Activated CD4-positive, alpha-beta T cell treated with anti-CD3 and anti-CD28 coated beads, Interleukin-2, amount 50 U/mL, for 4 hours (primary cell): Measurements from ENCODE around the gene ADAMTSL2.
"Not testable (repeated sequence)": the region's sequence is repeated elsewhere in the genome, so short reads cannot be mapped to it uniquely, and the experiment has no call there.

Experiments
- DNase-seq, 2 experiments: peaks; one replicate each; pipeline ENCODE4 v3.0.0-alpha.2; 2020

The ADAMTSL2 gene

DNA sequence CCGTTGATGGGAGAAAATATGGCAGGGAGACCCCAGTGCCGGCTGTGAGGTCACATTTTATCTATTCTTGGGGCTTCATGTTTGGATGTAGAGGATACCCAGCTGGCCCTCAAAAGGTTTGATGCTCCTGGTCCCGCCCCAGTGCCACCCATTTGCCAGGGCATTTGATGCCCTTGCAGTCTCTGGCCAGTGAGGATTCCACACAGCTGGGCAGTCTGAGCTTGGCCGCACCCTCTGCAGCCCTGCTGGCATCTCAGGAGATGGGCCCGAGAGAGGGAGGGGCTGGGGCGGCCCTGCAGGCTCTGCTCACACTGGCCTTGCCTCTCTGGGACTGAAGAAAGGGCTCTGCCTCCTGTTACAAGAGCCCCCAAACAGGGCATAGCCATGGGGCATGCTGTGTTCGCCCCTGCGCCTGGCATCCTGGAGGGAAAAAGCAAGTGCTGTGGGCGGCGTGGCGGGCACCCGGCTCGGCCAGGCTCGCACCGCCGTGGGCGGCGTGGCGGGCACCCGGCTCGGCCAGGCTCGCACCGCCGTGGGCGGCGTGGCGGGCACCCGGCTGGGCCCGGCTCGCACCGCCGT, 27.6 kb downstream of the ADAMTSL2 start:
- DNase-seq = no peak

DNA sequence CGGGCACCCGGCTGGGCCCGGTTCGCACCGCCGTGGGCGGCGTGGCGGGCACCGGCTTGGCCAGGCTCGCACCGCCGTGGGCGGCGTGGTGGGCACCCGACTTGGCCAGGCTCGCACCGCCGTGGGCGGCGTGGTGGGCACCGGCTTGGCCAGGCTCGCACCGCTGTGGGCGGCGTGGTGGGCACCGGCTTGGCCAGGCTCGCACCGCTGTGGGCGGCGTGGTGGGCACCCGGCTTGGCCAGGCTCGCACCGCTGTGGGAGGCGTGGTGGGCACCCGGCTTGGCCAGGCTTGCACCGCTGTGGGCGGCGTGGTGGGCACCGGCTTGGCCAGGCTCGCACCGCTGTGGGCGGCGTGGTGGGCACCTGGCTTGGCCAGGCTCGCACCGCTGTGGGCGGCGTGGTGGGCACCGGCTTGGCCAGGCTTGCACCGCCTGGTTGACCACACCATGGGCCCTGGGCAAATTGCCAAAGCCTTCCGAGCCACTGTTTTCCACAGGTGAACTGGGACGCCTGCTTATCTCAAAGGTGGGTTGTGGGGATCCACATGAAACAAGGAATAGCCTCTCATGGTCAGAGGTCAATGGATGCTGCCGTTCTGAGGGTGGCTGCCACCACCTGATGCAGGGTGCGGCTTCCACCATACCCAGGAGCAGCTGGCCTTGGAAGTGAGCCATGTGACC, 28.2 kb downstream of the ADAMTSL2 start:
- DNase-seq = no peak

- no peak for DNase-seq
Measured at GRCh38 chr9:133563291-133563796, 28.8 kb downstream of the ADAMTSL2 start.

DNA sequence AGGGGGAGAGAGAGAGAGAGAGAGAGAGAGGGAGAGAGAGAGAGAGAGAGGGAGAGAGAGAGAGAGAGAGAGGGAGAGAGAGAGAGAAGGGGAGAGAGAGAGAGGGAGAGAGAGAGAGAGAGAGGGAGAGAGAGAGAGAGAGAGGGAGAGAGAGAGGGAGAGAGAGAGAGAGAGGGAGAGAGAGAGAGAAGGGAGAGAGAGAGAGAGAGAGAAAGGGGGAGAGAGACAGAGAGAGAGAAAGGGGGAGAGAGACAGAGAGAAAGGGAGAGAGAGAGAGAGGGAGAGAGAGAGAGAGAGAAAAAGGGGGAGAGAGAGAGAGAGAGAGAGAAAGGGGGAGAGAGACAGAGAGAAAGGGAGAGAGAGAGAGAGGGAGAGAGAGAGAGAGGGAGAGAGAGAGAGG, 29.3 kb downstream of the ADAMTSL2 start:
- DNase-seq = not testable (repeated sequence)

DNA sequence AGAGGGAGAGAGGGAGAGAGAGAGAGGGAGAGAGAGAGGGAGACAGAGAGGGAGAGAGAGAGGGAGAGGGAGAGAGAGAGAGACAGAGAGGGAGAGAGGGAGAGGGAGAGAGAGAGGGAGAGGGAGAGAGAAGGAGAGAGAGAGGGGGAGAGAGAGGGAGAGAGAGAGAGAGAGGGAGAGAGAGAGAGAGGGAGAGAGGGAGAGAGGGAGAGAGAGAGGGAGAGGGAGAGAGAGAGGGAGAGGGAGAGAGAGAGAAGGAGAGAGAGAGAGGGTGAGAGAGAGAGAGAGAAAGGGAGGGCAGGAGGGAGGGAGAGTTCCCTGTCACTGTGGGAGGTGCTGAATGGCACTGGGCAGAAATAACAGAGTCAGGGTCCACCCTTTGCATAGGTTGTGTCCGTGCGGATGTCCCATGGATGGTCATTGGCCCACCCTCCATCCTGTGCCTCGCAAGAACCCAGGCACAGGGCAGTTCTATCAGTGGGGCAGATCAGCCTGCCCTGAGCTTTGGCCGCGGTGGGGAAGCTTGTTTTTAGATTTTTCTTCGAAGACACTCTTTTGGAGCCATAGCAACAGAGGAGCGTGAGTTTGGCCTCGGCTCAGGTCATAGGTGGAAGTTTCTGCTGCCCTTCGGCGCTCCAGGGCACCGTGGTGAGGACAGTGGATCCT, 30.1 kb downstream of the ADAMTSL2 start:
- no peak for DNase-seq

DNA sequence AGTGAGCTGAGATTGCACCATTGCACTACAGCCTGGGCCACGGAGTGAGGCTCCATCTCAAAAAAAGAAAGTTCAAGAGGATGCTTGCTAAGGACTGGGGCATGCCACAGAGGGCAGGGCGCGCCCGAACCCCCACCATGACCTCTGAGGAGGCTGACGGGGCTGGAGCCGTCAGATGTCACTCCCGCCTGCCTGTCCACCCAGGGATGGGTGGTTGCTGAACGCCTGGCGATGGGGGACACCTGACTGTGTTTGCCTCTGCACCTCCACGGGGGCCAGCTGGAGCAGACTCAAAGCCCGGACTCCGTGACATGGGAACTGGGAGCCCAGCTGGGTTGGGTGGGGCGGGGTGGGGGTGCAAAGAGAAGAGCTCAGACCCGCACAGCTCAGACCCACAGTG, 31.9 kb downstream of the ADAMTSL2 start:
- no peak for DNase-seq

- no peak for DNase-seq
Measured at GRCh38 chr9:133566817-133567216, 32.3 kb downstream of the ADAMTSL2 start.

- no peak for DNase-seq
Measured at GRCh38 chr9:133568186-133568585, 33.7 kb downstream of the ADAMTSL2 start.

DNA sequence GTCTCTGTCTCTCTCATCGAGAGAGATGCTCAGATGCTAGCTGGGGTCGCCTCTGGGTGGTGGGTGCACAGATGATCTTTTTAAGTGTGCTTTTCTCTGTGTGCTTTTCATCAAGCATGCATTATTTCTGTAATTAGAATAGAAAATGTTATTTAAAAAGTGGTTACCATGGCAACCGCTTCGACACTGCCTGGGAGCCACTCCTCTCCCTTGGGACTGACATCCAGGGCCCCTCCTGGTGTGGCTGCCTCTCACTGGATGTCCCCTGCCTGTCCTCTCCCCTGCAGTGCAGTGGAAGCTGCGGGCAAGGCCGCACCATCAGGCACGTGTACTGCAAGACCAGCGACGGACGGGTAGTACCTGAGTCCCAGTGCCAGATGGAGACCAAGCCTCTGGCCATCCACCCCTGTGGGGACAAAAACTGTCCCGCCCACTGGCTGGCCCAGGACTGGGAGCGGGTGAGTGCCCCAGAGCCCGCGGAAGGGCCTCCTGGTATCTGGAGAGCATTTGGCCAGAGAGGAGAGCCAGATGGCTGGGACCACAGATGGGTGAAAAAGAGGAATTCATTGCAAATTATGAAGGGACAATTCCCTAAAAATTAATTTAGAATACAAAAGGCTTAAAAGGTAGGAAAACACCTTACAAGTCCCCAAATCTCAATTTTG, 34.7 kb downstream of the ADAMTSL2 start:
- no peak for DNase-seq

DNA sequence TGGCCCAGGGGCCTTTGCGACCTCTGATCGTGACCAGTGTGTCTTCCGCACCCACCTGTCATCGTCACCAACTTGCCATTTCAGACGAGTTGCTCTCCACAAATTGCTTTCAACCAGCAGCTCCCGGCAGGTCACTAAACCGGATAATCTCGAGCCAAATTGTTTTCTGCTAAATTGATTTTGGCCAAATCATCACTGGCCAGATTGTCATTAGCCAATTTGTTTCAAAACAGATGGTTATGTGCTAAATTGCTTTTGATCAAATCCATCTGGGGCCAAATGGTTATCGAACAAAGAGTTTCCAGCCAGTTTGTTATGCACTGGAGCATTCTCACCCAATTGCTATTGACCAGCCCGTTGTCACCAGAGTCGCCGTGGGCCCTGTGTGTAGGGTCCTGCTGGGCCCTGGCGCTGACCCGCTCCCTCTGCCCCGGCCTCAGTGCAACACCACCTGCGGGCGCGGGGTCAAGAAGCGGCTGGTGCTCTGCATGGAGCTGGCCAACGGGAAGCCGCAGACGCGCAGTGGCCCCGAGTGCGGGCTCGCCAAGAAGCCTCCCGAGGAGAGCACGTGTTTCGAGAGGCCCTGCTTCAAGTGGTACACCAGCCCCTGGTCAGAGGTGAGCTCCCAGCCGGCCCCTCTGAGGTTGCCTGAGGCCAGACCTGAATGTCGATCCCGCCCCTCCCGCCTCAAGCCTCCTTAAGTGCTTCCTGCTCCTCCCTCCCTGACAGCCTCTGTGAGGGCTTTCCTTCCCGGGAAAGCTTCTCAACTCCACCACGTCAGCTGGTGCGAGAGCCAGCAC, 35.6 kb downstream of the ADAMTSL2 start:
- no peak for DNase-seq

DNA sequence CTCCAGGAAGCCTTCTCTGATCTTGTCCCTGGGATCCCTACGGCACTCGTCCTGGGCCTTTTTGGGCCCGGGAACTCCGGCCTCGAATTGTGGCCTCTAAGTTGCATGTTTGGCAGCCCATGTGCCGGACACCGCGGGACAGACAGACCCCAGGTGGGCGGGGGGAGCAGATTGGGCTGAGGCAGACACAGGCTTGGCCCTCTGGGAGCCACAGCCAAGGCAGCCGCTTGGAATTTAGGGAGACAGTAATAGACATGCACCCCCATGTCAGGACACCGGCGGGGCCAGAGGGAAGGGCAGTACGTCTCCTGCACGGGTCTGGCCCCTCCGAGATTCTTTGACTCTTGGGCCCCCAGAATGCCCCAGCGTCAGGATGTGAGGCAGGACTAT, 36.2 kb downstream of the ADAMTSL2 start:
- no peak for DNase-seq

DNA sequence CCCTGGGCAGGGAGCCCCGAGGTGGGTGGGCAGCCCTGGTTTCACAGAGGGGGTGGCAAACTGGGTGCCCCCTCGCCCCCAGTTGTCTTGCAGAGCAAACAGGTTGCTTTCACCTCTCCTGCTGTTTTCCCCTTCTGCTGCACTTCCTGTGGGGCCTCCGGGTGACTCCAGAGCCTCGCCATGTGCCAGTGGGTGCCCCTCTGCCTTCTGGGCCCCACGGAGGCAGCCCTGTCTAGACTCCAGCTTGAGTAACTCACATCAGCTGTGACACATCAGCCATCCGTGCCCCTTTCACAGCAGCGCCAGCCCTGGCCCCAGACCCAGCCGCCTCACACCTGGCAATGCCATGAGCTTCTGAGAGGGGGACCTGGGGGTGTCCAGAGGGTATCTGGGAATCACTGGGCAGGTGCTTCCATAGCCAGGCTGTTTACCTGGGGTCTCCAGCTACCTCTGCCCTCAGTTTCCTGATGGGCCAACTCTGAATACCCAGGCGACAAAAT, 36.9 kb downstream of the ADAMTSL2 start:
- DNase-seq = no peak

DNA sequence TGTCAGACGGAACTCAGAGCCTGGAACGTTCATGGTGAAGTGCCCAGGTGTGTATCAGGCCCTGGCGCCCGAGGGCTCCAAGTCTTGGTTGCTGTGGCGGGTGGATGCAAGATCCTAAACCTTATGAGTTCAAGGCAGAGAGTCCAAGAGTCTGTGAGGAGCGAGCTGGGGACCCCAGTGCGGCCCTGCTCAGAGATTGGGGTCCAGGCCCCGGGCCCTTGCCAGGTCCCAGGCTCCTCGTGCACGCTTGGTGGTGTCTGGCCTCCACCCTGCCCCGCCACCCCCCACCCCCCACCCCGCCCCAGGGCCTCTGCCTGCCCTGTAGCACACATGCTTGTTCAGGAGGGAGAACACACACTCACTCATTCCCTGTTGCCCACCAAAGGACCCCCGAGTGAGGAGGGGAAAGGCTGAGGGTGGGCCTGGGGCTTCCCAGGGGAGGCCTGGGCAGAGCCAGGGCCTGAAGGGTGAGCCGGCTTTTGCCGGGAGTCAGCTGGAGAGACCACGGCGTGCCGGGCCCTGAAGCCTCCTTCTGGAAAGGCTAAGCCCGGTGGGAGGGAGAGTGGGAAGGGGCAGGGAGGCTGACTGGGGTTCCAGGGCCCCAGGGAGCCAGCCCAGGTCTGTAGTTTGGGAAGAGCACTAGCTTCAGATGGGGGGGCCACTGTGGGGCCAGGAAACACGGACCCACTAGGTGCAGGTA, 37.5 kb downstream of the ADAMTSL2 start:
- DNase-seq = no peak

DNA sequence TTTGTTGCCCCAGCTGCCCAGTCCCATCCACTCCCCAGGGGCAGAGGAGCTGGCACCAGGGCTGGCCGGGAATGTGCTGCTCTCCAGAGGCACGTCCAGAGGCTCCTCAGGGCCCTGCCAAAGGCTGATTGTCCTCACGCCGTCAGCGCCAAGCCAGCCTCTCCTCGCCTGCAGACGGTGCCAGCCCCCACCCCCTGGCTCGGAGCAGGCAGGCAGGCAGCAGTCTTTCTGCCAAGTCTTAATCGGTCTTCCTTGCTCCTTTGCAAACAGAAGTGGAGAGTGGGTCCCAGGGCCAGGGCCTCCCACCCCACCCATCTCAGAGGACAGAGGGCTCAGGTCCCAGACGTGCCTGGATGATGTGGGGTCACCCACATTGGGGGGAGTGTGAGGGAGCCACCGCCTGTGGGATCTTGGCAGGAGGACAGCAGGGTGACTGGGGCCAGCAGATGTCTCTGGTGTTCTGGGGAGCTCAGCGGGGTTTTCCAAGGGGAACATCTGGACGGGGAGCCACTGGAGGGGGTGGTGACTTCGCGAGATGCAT, 38.4 kb downstream of the ADAMTSL2 start:
- DNase-seq = no peak

GRCh38 chr9:133573791-133574515, 39.4 kb downstream of the ADAMTSL2 start:
- DNase-seq = no peak

DNA sequence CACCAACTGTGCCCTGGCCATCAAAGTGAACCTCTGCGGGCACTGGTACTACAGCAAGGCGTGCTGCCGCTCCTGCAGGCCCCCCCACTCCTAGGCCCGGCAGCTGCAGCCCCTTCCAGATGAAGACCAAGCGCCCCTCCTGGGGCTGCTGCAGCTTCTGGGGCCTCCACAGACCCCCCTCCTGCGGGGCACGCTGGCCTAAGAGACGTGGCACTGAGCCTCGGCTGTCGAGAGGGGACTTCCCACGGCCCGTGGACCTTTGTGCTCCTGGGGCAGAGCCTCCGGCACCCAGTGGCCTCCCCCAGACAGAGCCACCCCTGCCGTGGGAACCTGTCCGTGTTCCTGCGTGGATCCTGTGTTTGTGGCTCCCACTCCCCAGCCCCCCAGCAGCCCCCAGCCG, 40.3 kb downstream of the ADAMTSL2 start:
- DNase-seq = no peak

DNA sequence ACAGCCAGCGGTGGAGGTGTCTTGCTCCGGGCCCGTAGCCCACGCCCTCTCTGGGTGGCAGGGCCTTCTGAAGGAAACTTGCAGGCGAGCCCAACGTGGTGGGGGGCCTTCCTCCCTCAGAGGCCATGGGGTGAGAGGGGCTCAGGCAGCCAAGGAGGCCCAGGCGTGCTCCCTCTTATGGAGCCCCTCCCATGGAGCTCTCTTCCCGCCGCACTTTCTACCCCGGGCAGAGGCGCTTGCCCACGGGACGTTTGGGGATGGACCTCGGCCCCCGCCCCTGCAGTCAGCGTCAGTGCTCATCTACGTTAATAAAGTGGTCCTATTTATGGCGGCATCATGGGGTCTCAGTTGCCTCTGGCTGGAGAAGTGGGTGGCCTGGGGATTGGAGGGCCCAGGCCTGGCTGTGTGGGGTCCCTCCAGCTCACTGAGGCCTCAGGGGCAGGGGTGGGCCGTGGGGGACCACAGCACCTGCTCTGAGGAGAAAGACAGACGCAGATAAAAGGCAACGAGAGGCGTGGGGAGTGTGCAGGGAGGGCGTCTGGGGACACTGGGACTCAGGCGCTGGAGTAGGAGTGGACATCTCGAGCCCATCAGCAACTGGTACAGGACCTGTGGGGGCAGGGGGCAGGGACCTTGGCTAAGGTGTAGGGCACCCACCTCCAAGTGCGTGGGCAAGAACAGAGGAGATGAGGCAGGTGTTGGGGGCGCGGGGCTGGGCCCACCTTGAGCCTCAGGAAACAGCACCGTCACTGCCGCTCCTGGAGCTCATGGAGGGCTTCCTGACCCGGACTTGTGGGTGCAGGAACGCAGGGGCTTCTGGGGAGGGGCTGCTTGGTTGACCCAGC, 40.9 kb downstream of the ADAMTSL2 start:
- DNase-seq = no peak

DNA sequence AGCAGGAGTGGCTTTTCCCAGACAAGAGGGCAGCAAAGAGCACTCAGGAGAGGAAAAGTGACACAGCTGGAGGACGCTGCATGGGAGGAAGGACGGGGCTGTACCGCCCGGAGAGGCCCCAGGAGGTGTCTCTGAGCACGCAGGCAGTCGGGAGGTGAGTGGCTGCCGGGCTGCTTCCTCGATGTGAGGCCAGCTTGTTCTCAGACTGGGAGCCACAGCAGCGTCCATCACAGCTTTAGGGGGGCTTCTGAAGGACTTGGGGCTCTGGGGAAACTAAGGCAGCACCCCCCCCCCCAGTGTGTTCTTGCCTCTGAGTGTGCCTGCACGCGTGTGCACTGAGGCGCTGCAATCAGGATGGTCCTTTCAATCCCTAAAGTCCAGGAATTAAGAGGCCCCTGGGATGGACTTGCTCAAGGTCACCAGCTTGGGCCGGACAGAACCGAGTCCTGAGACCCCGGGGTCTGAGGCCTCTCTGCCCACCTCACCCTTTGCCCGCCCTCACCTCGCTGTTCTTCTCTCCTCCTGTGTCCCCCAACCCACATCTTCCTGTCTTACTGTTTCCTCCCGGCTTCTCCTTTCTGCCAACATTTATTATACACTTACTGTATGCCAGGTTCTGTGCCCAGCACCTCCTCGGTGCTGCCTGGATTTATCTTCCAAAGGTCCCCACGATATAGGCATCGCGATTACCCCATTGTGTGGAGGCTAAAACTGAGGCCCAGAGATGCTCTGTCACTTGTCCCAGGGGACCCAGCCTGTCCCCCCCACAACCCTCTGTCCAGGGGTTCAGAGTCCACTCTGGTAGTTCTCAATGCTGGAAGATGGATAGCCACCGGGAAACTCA, 41.7 kb downstream of the ADAMTSL2 start:
- DNase-seq = no peak
